Endothelial cell of umbilical vein (primary cell): ENCODE measurements around the gene SGPL1. TPM values are rescaled to one million over a fixed set of nuclear protein-coding genes. Genes with fewer than 3 reads are reported as not detected.

Experiments
- BruUV-seq: library from RNA; stranded (reverse); fragments of 400-500 nt; replicated peaks from 2 replicates; lab custom pipeline; 2021; lab: Mats Ljungman, UMichigan
- CTCF ChIA-PET: fragments of 300-600, 350-600 bp; sonication (Branson Sonifier 250); formaldehyde crosslinking; loops from one replicate; lab custom pipeline; 2021; ENCODE audit warnings: antibody characterized with exemption, inconsistent platforms; lab: Charles Lee
- POLR2A ChIA-PET: fragments of 300-600, 350-600 bp; sonication (Branson Sonifier 250); formaldehyde crosslinking; loops from one replicate; lab custom pipeline; 2021; ENCODE audit warnings: antibody characterized with exemption, inconsistent platforms; lab: Charles Lee
- DNase-seq: peaks from one replicate; pipeline ENCODE4 v3.0.0-alpha.2; 2011; ENCODE audit warnings: low read depth, low spot score
- FAIRE-seq: peaks from 2 replicates; lab custom pipeline; 2011; peaks lifted over from hg19 to GRCh38; lab: Jason Lieb, UNC
- H2AFZ ChIP-seq: 2 replicates; pipeline ENCODE4 v1.6.0; 2012; ENCODE audit warnings: low read depth, low read length, control low read depth, inconsistent platforms
- H3K27ac ChIP-seq: 2 replicates; pipeline ENCODE4 v1.5.1; 2011; ENCODE audit warnings: low read depth, mild to moderate bottlenecking, control low read depth, low read length, moderate library complexity; ENCODE audit not compliant: insufficient read depth
- H3K27me3 ChIP-seq, 2 experiments: 2 replicates each; pipeline versions ENCODE4 v1.6.0 to v1.6.1; 2011; ENCODE audit warnings: low read length in 2 of 2, mixed read lengths in 1 of 2; ENCODE audit not compliant: control insufficient read depth in 2 of 2, insufficient read depth in 2 of 2
- H3K36me3 ChIP-seq, 2 experiments: 2 replicates in 1 of 2; 3 replicates in 1 of 2; pipeline ENCODE4 v1.5.1; 2011; ENCODE audit warnings: low read length in 2 of 2, mild to moderate bottlenecking in 1 of 2, moderate library complexity in 1 of 2; ENCODE audit not compliant: control insufficient read depth in 2 of 2, insufficient read depth in 2 of 2; ENCODE audit errors: extremely low read depth in 1 of 2
- H3K4me1 ChIP-seq: 3 replicates; pipeline ENCODE4 v1.5.1; 2011; ENCODE audit warnings: mild to moderate bottlenecking, low read length; ENCODE audit not compliant: control insufficient read depth, insufficient read depth; ENCODE audit errors: extremely low read depth
- H3K4me2 ChIP-seq: 2 replicates; pipeline ENCODE4 v1.6.1; 2011; ENCODE audit warnings: low read length, control low read depth, mixed read lengths; ENCODE audit not compliant: insufficient read depth
- H3K4me3 ChIP-seq, 3 experiments: fragments of 200-600 bp in 1 of 3; sonication (generic), shearing (Covaris generic) in 1 of 3; replicated peaks in 1 of 3; 2 replicates each; pipeline ENCODE4 v1.5.1; 2011 to 2016; ENCODE audit warnings: control low read depth in 3 of 3, low read length in 3 of 3, mild to moderate bottlenecking in 2 of 3, inconsistent platforms in 1 of 3, low read depth in 1 of 3, moderate library complexity in 1 of 3; ENCODE audit not compliant: insufficient read depth in 1 of 3
- H3K79me2 ChIP-seq: 2 replicates; pipeline ENCODE4 v1.6.0; 2012; ENCODE audit warnings: low read length, inconsistent platforms; ENCODE audit not compliant: control insufficient read depth, insufficient read depth
- H3K9ac ChIP-seq: replicated peaks from 2 replicates; pipeline ENCODE3; 2011; ENCODE audit warnings: low read length, control low read depth; ENCODE audit not compliant: insufficient read depth; ENCODE audit errors: extremely low read depth
- H3K9me1 ChIP-seq: replicated peaks from 3 replicates; pipeline ENCODE4 v1.6.0; 2011; ENCODE audit warnings: mild to moderate bottlenecking, low read length; ENCODE audit not compliant: control insufficient read depth, insufficient read depth; ENCODE audit errors: extremely low read depth
- H3K9me3 ChIP-seq: replicated peaks from 2 replicates; pipeline ENCODE4 v1.5.1; 2012; ENCODE audit warnings: low read length, inconsistent platforms; ENCODE audit not compliant: control insufficient read depth, insufficient read depth
- H4K20me1 ChIP-seq: replicated peaks from 2 replicates; pipeline ENCODE3; 2011; ENCODE audit warnings: mild to moderate bottlenecking, low read length; ENCODE audit not compliant: control insufficient read depth, insufficient read depth; ENCODE audit errors: extremely low read depth
- EZH2 ChIP-seq: IDR thresholded peaks from 2 replicates; pipeline ENCODE4 v1.6.1; 2012; ENCODE audit warnings: borderline replicate concordance, low read depth, mild to moderate bottlenecking, moderate library complexity, low read length, inconsistent platforms; ENCODE audit not compliant: severe bottlenecking
- FOS ChIP-seq: IDR thresholded peaks from 2 replicates; pipeline ENCODE4 v1.6.1; 2011; ENCODE audit warnings: mild to moderate bottlenecking, low read length, moderate library complexity, borderline replicate concordance; ENCODE audit not compliant: insufficient read depth
- GATA2 ChIP-seq: IDR thresholded peaks from 2 replicates; pipeline ENCODE4 v1.7.0; 2011; ENCODE audit warnings: low read depth, mild to moderate bottlenecking, moderate library complexity, mixed read lengths, low read length; ENCODE audit not compliant: insufficient read length, insufficient read depth
- JUN ChIP-seq: IDR thresholded peaks from 2 replicates; pipeline ENCODE4 v1.6.1; 2011; ENCODE audit warnings: borderline replicate concordance, low read depth; ENCODE audit not compliant: insufficient read length, insufficient read depth
- MYC ChIP-seq: IDR thresholded peaks from one replicate; pipeline ENCODE4 v1.6.1; 2011; ENCODE audit warnings: mild to moderate bottlenecking, low read depth, low read length
- POLR2A ChIP-seq: IDR thresholded peaks from 2 replicates; pipeline ENCODE4 v1.6.1; 2012; ENCODE audit warnings: low read depth, mild to moderate bottlenecking, control low read depth, low read length
- POLR2AphosphoS5 ChIP-seq: IDR thresholded peaks from 2 replicates; pipeline ENCODE4 v1.6.1; 2012; ENCODE audit warnings: low read depth, mild to moderate bottlenecking, control low read depth, low read length, moderate library complexity; ENCODE audit not compliant: insufficient read depth
- dilution Hi-C: fragments of 300-500 bp; cut with MboI; formaldehyde crosslinking; loops from one replicate; pipeline ENCODE4 v1.15.0; 2019; ENCODE audit warnings: low sequenced_read_pairs; ENCODE audit not compliant: extremely low pct_ligation_motif_present
- intact Hi-C: fragments of 100-400 bp; cut with micrococcal nuclease; formaldehyde crosslinking; loops from one replicate; pipeline ENCODE4 v1.10.0; 2022
- polyA plus RNA-seq, 4 experiments: library from polyadenylated mRNA; depleted of rRNA in 3 of 4; stranded (reverse) in 3 of 4; unstranded in 1 of 4; fragments of >200 nt; gene quantifications; 2 replicates each; pipeline versions ENCODE4 v1.2.1 to v1.2.3, GENCODE V29; 2011 to 2012; ENCODE audit warnings: missing spikeins in 1 of 4
- total RNA-seq: library from RNA; stranded (reverse); gene quantifications from 2 replicates; pipeline ENCODE4 v1.2.3, GENCODE V29; 2021
- TF ChIP-seq, protein P1 (sequence below): IDR thresholded peaks from 2 replicates; pipeline ENCODE4 v1.6.1; 2011; ENCODE audit not compliant: insufficient read depth, insufficient read length
- TF ChIP-seq, protein P2 (sequence below), 2 donors: IDR thresholded peaks; 1 replicate in 1 of 2; 2 replicates in 1 of 2; pipeline ENCODE4 v1.5.1; 2011; ENCODE audit warnings: low read length in 2 of 2, mild to moderate bottlenecking in 2 of 2, moderate library complexity in 2 of 2, control low read depth in 1 of 2, inconsistent platforms in 1 of 2, low read depth in 1 of 2; ENCODE audit not compliant: insufficient read depth in 1 of 2; ENCODE audit errors: extremely low read depth in 1 of 2

SGPL1 gene
- total and polyA plus RNA-seq, 2 donors (not counting 3 experiments of a cell fraction or from before 2014, with no cell fraction given): 11.4 to 25.2 TPM

DNA sequence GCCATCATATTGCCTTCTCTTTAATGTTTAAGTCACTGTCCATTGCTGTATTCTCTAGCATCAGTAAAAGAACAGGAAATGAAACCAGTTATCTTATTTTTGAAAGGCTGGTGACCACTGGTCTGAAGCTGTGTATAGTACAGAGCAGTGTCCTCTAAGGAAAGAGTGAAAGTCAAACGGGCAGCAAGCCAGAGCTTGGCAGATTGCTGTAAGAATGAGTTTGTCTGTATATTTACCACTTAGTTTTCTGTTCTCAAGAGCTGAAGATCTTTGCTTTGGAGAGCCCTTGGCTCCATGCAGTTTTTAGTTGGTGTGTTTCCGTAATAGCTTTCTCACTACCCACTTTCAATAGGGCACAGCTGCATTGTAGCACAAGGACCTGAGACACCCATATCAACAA is 40.7 kb downstream of the SGPL1 start:
- FAIRE-seq (no peak), DNase-seq (no peak)
- no peaks in the 10 kb centered on the region for H3K27me3 ChIP-seq
- H4K20me1 ChIP-seq: no peaks in the 10 kb centered on the region
- intact Hi-C loops: no loop called here
- CTCF ChIA-PET: no interaction called here
- no peaks in the 10 kb centered on the region for H3K9me1 ChIP-seq
- H3K4me3 ChIP-seq: no peak overlapping the region
- no peaks in the 10 kb centered on the region for H3K9me3 ChIP-seq
- no peak overlapping the region for H3K4me2 ChIP-seq
- POLR2A ChIA-PET: no interaction called here
- peaks cover 6 to 8% of the 10 kb centered on the region in 2 experiments for H3K36me3 ChIP-seq
- BruUV-seq: no TSS peak
- H3K4me1 ChIP-seq: no peaks in the 10 kb centered on the region
- no peak overlapping the region for H3K27ac ChIP-seq
- dilution Hi-C loops: no loop called here
- H2AFZ ChIP-seq: no peak overlapping the region
- TF ChIP-seq, protein P1, sequence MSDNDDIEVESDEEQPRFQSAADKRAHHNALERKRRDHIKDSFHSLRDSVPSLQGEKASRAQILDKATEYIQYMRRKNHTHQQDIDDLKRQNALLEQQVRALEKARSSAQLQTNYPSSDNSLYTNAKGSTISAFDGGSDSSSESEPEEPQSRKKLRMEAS: no peak
- no peak for TF ChIP-seq POLR2AphosphoS5
- no peak for TF ChIP-seq FOS
- no peak for TF ChIP-seq POLR2A
- no peak for TF ChIP-seq GATA2
- TF ChIP-seq, protein P2, sequence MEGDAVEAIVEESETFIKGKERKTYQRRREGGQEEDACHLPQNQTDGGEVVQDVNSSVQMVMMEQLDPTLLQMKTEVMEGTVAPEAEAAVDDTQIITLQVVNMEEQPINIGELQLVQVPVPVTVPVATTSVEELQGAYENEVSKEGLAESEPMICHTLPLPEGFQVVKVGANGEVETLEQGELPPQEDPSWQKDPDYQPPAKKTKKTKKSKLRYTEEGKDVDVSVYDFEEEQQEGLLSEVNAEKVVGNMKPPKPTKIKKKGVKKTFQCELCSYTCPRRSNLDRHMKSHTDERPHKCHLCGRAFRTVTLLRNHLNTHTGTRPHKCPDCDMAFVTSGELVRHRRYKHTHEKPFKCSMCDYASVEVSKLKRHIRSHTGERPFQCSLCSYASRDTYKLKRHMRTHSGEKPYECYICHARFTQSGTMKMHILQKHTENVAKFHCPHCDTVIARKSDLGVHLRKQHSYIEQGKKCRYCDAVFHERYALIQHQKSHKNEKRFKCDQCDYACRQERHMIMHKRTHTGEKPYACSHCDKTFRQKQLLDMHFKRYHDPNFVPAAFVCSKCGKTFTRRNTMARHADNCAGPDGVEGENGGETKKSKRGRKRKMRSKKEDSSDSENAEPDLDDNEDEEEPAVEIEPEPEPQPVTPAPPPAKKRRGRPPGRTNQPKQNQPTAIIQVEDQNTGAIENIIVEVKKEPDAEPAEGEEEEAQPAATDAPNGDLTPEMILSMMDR (IDR thresholded peaks at IDR 0.05; ENCODE audit: extremely low read depth in 1 of 2, insufficient read depth in 1 of 2, low read depth in 1 of 2, low read length in 2 of 2): no peak
- TF ChIP-seq MYC: no peak
- TF ChIP-seq JUN: no peak
- TF ChIP-seq EZH2: no peak
- H3K9ac ChIP-seq: no peak overlapping the region
- no peaks in the 10 kb centered on the region for H3K79me2 ChIP-seq
